Lower lobe of right lung (tissue), 2 donors: Measurements from ENCODE around the gene ZNG1B. TPM values are rescaled to one million over a fixed set of nuclear protein-coding genes. Genes with fewer than 3 reads are reported as not detected.
A peak's percentile ranks its signal among the peaks of the same experiment; 100 is the strongest.
"Not testable (repeated sequence)": the region's sequence is repeated elsewhere in the genome, so short reads cannot be mapped to it uniquely, and the experiment has no call there.

Experiments used
- ATAC-seq, 2 donors: fragments of 200-7000 bp; cut with Tn5 transposase; one replicate each; pipeline ENCODE4 v1.9.1; 2020 to 2022; ENCODE audit warnings: mild to moderate bottlenecking in 2 of 2, moderate library complexity in 2 of 2
- DNase-seq: peaks from one replicate; pipeline ENCODE4 v3.0.0-alpha.2; 2020
- H3K27ac ChIP-seq: fragments of 200-600 bp; one replicate; pipeline ENCODE4 v1.8.0; 2022
- H3K27me3 ChIP-seq: fragments of 200-600 bp; one replicate; pipeline ENCODE4 v1.8.0; 2022; ENCODE audit warnings: low read depth
- H3K36me3 ChIP-seq: fragments of 200-600 bp; one replicate; pipeline ENCODE4 v1.8.0; 2022; ENCODE audit warnings: mild to moderate bottlenecking
- H3K4me1 ChIP-seq: fragments of 200-600 bp; one replicate; pipeline ENCODE4 v1.8.0; 2022
- H3K4me3 ChIP-seq: fragments of 200-600 bp; one replicate; pipeline ENCODE4 v1.8.0; 2022; ENCODE audit warnings: mild to moderate bottlenecking
- H3K9me3 ChIP-seq: fragments of 200-600 bp; one replicate; pipeline ENCODE4 v1.8.0; 2022
- intact Hi-C: fragments of 100-400 bp; cut with DNase I; formaldehyde crosslinking; loops from one replicate; pipeline ENCODE4 v1.11.0; 2022
- total RNA-seq: library from RNA; stranded (reverse); fragmentation: NEBNext Ultra II Directional; extraction: Animal tissue kit (Norgen Biotek cat#: 25700); gene quantifications from one replicate; pipeline ENCODE4 v1.2.1, GENCODE V29; 2021
- donor health status: DM: no; HTN: yes; CAD: no; lungs with severe emphysema.

The ZNG1B gene
- total RNA-seq, 1 donor from 2014 or later = 32.0 TPM

GRCh38 chr2:113507394-113508140, 70.1 kb downstream of the ZNG1B start:
- peaks cover 48% of the 10 kb centered on the region for H3K27me3 ChIP-seq
- DNase-seq, H3K27ac ChIP-seq, H3K36me3 ChIP-seq, H3K9me3 ChIP-seq, ATAC-seq, H3K4me3 ChIP-seq, intact Hi-C loops: not testable (repeated sequence)
- H3K4me1 ChIP-seq = peaks cover 10% of the 10 kb centered on the region

GRCh38 chr2:113508187-113508586, 70.7 kb downstream of the ZNG1B start:
- H3K9me3 ChIP-seq, H3K4me3 ChIP-seq, H3K27ac ChIP-seq, intact Hi-C loops, H3K4me1 ChIP-seq, DNase-seq, H3K36me3 ChIP-seq, ATAC-seq: not testable (repeated sequence)
- peaks cover 42% of the 10 kb centered on the region for H3K27me3 ChIP-seq

GRCh38 chr2:113510913-113511312, 73.4 kb downstream of the ZNG1B start:
- H3K4me3 ChIP-seq, H3K4me1 ChIP-seq, H3K9me3 ChIP-seq, H3K27ac ChIP-seq, DNase-seq, ATAC-seq, H3K36me3 ChIP-seq, intact Hi-C loops: not testable (repeated sequence)
- peaks cover 21% of the 10 kb centered on the region for H3K27me3 ChIP-seq

- DNase-seq, H3K4me1 ChIP-seq, intact Hi-C loops, H3K4me3 ChIP-seq, H3K36me3 ChIP-seq, H3K9me3 ChIP-seq, ATAC-seq, H3K27ac ChIP-seq: not testable (repeated sequence)
- H3K27me3 ChIP-seq = peaks cover 16% of the 10 kb centered on the region
Measured at GRCh38 chr2:113511859-113512258, 74.4 kb downstream of the ZNG1B start.

- DNase-seq, H3K27ac ChIP-seq, H3K27me3 ChIP-seq, H3K9me3 ChIP-seq, H3K4me1 ChIP-seq, H3K36me3 ChIP-seq, intact Hi-C loops, ATAC-seq, H3K4me3 ChIP-seq: not testable (repeated sequence)
Measured at GRCh38 chr2:113515457-113515856, 78.0 kb downstream of the ZNG1B start.

GRCh38 chr2:113515995-113516394, 78.5 kb downstream of the ZNG1B start:
- H3K9me3 ChIP-seq, DNase-seq, H3K4me3 ChIP-seq, intact Hi-C loops, H3K27ac ChIP-seq, H3K27me3 ChIP-seq, H3K4me1 ChIP-seq, ATAC-seq, H3K36me3 ChIP-seq: not testable (repeated sequence)

- H3K27ac ChIP-seq, intact Hi-C loops: not testable (repeated sequence)
Measured at GRCh38 chr2:113517025-113517424, 79.5 kb downstream of the ZNG1B start.

GRCh38 chr2:113520837-113521236, 83.3 kb downstream of the ZNG1B start:
- intact Hi-C loops, H3K4me1 ChIP-seq, H3K36me3 ChIP-seq, H3K27me3 ChIP-seq, H3K27ac ChIP-seq, DNase-seq, ATAC-seq, H3K9me3 ChIP-seq, H3K4me3 ChIP-seq: not testable (repeated sequence)

More at GRCh38 chr2:113517025-113517424, 79.5 kb downstream of the ZNG1B start:
- H3K9me3 ChIP-seq, H3K4me3 ChIP-seq, H3K36me3 ChIP-seq, DNase-seq, H3K4me1 ChIP-seq, H3K27me3 ChIP-seq, ATAC-seq: not testable (repeated sequence)

- H3K4me3 ChIP-seq, H3K9me3 ChIP-seq, H3K27ac ChIP-seq, ATAC-seq, H3K36me3 ChIP-seq, DNase-seq, H3K27me3 ChIP-seq, intact Hi-C loops, H3K4me1 ChIP-seq: not testable (repeated sequence)
Measured at GRCh38 chr2:113521492-113521891, 84.0 kb downstream of the ZNG1B start.

GRCh38 chr2:113524986-113525385, 87.5 kb downstream of the ZNG1B start:
- H3K27ac ChIP-seq, H3K36me3 ChIP-seq, H3K27me3 ChIP-seq, intact Hi-C loops, H3K4me1 ChIP-seq, ATAC-seq, H3K9me3 ChIP-seq, H3K4me3 ChIP-seq, DNase-seq: not testable (repeated sequence)

GRCh38 chr2:113527350-113528045, 90.0 kb downstream of the ZNG1B start:
- H3K4me3 ChIP-seq, DNase-seq, H3K4me1 ChIP-seq, H3K27ac ChIP-seq, H3K27me3 ChIP-seq, H3K9me3 ChIP-seq, intact Hi-C loops, H3K36me3 ChIP-seq: not testable (repeated sequence)
- peak; percentile 93 to 94 for ATAC-seq

GRCh38 chr2:113528126-113528525, 90.6 kb downstream of the ZNG1B start:
- intact Hi-C loops, H3K4me1 ChIP-seq, H3K4me3 ChIP-seq, H3K36me3 ChIP-seq, H3K27me3 ChIP-seq, H3K27ac ChIP-seq, DNase-seq, H3K9me3 ChIP-seq, ATAC-seq: not testable (repeated sequence)

GRCh38 chr2:113528904-113529303, 91.4 kb downstream of the ZNG1B start:
- H3K27ac ChIP-seq, DNase-seq, H3K9me3 ChIP-seq, H3K27me3 ChIP-seq, ATAC-seq, H3K36me3 ChIP-seq, H3K4me3 ChIP-seq, intact Hi-C loops, H3K4me1 ChIP-seq: not testable (repeated sequence)

- H3K27me3 ChIP-seq, H3K36me3 ChIP-seq, H3K4me3 ChIP-seq, H3K4me1 ChIP-seq, H3K27ac ChIP-seq, ATAC-seq, H3K9me3 ChIP-seq, DNase-seq, intact Hi-C loops: not testable (repeated sequence)
Measured at GRCh38 chr2:113532991-113533390, 95.5 kb downstream of the ZNG1B start.
